NCI-H2196 treated with DMSO at 0.1 percent for 48 hours (cell line): Measurements from ENCODE around the gene NPY4R2.
"Not testable (repeated sequence)": the region's sequence is repeated elsewhere in the genome, so short reads cannot be mapped to it uniquely, and the experiment has no call there.

ENCODE experiments used
- DNase-seq: peaks from one replicate; lab custom pipeline; 2025; ENCODE audit not compliant: unreplicated experiment; lab: John Stamatoyannopoulos, UW

Gene NPY4R2

GRCh38 chr10:47928225-47928624 is 9.8 kb downstream of the NPY4R2 start:
- not testable (repeated sequence) for DNase-seq

- not testable (repeated sequence) for DNase-seq
These were observed 14.4 kb downstream of the NPY4R2 start for GRCh38 chr10:47932824-47933223.

- DNase-seq: not testable (repeated sequence)
These were observed 15.0 kb downstream of the NPY4R2 start for GRCh38 chr10:47933462-47933861.

GRCh38 chr10:47936772-47937228 is 18.3 kb downstream of the NPY4R2 start:
- DNase-seq: not testable (repeated sequence)

GRCh38 chr10:47937634-47938033 is 19.2 kb downstream of the NPY4R2 start:
- DNase-seq: not testable (repeated sequence)

GRCh38 chr10:47940821-47941220 is 22.4 kb downstream of the NPY4R2 start:
- not testable (repeated sequence) for DNase-seq

- DNase-seq: not testable (repeated sequence)
These were observed 22.9 kb downstream of the NPY4R2 start for GRCh38 chr10:47941379-47941778.

- not testable (repeated sequence) for DNase-seq
These were observed 24.0 kb downstream of the NPY4R2 start for GRCh38 chr10:47942351-47943019.

- not testable (repeated sequence) for DNase-seq
These were observed 24.9 kb downstream of the NPY4R2 start for GRCh38 chr10:47943328-47943727.

- not testable (repeated sequence) for DNase-seq
These were observed 29.0 kb downstream of the NPY4R2 start for GRCh38 chr10:47947424-47947823.

GRCh38 chr10:47957158-47957557 is 38.7 kb downstream of the NPY4R2 start:
- not testable (repeated sequence) for DNase-seq

- DNase-seq: not testable (repeated sequence)
These were observed 41.2 kb downstream of the NPY4R2 start for GRCh38 chr10:47959677-47960076.

GRCh38 chr10:47960699-47961098 is 42.2 kb downstream of the NPY4R2 start:
- DNase-seq: not testable (repeated sequence)

GRCh38 chr10:47962785-47963184 is 44.3 kb downstream of the NPY4R2 start:
- DNase-seq: not testable (repeated sequence)

- not testable (repeated sequence) for DNase-seq
These were observed 46.0 kb downstream of the NPY4R2 start for GRCh38 chr10:47964280-47965063.

GRCh38 chr10:47968988-47969387 is 50.5 kb downstream of the NPY4R2 start:
- DNase-seq: not testable (repeated sequence)

GRCh38 chr10:47970047-47970446 is 51.6 kb downstream of the NPY4R2 start:
- not testable (repeated sequence) for DNase-seq

GRCh38 chr10:47971598-47971997 is 53.1 kb downstream of the NPY4R2 start:
- DNase-seq: not testable (repeated sequence)

- not testable (repeated sequence) for DNase-seq
These were observed 53.6 kb downstream of the NPY4R2 start for GRCh38 chr10:47972077-47972476.
